Loucy (cell line): ENCODE data around the gene N4BP2L2.

ENCODE experiments used
- EZH2phosphoT487 ChIP-seq: fragments of 200-600 bp; IDR thresholded peaks from 2 replicates; pipeline ENCODE4 v1.6.1; 2018; ENCODE audit warnings: antibody characterized with exemption, mild to moderate bottlenecking, moderate library complexity, borderline replicate concordance
- TF ChIP-seq, protein P1 (sequence below): fragments of 200-600 bp; sonication (generic); conservative IDR thresholded peaks from 2 replicates; pipeline ENCODE4 v1.5.1; 2014; ENCODE audit warnings: mild to moderate bottlenecking, antibody characterized with exemption, low read length

DNA sequence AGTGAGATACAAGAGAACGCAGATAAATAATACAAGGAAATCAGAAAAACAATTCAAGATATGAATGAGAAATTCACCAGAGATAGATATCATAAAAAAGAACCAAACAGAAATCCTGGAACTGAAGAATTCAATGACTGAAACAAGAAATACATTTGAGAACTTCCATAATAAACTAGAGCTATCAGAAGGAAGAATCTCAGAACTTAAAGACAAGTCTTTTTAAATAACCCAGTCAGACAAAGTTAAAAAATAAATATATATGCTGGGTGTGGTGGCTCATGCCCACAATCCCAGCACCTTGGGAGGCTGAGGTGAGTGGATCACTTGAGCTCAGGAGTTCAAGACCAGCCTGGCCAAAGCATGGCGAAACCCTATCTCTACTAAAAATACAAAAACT lies 82.0 kb downstream of the N4BP2L2 start:
- TF ChIP-seq, protein P1, sequence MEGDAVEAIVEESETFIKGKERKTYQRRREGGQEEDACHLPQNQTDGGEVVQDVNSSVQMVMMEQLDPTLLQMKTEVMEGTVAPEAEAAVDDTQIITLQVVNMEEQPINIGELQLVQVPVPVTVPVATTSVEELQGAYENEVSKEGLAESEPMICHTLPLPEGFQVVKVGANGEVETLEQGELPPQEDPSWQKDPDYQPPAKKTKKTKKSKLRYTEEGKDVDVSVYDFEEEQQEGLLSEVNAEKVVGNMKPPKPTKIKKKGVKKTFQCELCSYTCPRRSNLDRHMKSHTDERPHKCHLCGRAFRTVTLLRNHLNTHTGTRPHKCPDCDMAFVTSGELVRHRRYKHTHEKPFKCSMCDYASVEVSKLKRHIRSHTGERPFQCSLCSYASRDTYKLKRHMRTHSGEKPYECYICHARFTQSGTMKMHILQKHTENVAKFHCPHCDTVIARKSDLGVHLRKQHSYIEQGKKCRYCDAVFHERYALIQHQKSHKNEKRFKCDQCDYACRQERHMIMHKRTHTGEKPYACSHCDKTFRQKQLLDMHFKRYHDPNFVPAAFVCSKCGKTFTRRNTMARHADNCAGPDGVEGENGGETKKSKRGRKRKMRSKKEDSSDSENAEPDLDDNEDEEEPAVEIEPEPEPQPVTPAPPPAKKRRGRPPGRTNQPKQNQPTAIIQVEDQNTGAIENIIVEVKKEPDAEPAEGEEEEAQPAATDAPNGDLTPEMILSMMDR = no peak
- TF ChIP-seq EZH2phosphoT487 = no peak
